Fibroblast of skin of right biceps (primary cell): ENCODE results near the gene THSD7A.

Experiments
- DNase-seq: peaks from one replicate; pipeline ENCODE4 v3.0.0-alpha.2; 2013

THSD7A gene

DNA sequence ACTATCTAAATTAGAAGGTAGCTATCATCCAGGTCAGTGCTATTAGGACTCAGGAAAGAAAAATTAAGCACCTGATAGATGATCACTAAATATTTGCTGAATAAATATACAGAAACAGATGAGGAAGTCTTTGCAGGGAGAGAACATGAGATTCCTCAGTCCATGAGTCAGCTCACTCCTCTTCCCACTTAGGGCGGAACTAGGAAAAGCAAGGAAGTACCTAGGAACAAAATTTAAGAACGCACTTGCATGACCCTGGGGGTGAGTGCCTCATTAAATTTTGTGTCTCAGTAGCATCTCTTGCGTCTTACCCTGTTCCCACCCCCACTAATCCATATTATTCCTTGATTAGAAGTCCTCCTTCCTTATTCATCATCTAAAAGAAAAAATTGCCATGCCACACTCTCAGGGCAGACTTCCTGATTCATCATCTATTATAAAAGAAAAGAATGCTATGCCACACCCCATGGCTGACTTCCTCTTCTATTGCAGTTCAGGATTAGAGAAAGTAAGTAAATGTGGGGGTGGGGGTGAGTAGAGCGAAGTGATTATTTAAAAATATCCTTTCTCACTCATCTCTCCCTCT is 208.8 kb downstream of the THSD7A start:
- peak; percentile 5 for DNase-seq

DNA sequence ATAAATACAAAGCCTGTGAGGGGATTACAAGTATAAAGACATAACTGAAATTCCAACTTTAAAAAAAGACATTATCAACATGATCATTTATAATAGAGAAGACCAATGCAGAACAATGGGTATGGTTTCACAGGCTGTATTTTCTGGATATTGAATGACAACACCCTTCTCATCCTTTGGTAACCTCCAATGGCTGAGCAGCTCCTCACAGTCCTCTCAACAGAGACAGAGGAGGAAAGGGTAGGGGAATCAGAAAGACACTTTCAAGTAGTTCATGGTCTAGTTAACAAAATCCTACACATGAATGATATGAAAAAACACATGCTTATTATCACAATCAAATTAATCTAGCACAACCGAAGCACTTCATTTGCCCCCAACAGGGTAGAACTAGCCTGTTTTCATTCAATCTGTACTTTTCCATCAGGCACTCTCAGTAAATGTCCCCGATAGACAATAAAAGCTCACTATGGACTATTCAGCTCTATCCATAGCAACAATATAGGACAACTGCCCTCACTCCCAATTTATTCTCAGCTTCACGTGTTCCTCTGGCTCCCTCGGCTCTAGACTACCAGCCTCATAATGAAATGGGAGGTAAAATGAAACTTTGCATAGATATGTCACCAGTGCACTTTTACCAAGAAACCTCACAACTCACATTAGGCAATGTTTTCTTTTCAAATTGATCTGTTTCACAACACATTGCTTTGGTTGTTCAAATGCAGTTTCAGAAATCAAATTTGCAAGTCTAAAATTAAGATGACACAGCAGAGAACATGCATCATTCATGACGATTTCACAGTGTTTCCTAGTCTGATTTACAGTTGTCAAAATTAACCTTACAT is 211.4 kb downstream of the THSD7A start:
- no peak for DNase-seq

DNA sequence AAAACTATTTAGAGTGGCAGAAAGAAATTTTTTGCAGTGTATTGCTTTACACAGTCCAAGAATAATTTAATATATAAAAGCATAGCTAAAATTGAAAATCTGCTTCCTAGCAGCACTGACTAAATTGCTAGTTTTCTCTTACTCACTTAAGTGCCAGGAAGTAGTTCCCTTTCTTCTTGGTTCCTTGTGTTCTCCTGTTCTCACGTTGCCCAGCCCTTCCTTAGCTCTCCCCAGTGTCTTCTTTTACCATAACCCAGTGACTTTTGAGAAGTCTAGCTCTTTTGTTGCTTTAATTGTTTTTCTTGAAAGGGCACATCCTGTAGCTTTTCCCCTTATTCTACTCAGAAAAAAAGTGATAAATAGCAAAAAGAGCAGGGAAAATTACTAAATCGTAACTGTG is 215.5 kb downstream of the THSD7A start:
- DNase-seq = no peak

DNA sequence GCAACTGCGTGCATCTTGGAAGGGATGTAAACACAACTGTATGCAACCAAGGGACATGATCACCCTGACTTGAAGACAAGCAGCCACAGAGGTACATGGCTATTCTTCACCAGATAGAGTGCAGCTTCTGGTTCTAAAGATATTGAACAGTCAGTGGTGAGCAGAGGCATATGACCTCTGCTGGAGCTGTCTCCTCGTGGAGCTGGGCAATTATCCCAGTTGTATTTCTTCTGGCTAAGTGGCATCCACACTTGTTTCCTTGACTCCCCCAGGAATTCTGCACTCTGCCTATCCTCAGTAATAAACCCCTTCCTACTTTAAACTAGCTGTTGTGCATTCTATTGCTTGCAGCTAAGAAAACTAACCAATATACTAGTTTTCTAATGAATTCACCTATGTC is 216.8 kb downstream of the THSD7A start:
- DNase-seq = no peak

DNA sequence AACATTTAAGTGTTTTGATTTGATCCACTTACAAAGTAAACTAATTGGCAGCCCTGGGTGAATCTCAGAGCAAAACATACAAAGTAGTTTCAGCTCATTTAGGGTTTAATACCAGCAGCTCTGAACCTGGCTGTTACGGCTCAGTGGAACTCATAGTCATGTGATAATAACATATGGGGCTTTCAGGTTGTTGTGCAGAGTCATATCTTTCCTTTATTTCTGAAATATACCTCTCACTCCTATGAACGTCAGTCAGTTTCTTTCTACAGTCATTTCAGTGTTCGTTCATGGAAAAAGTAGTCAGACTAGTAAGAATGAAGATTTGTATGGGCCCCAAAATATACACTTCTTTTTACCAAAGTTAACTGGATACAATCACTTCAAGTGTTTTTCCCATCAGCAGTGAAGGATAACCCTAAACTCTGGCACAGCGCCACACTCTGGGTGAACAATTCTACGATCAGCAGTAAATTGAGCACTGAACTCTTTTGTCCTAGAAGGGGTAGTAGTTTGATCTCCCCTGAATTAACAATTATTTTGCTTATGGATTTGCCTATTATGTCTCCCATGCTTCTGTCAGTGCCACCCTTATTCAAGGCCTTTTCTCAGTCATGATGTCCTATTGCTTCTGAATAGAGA is 218.6 kb downstream of the THSD7A start:
- no peak for DNase-seq

DNA sequence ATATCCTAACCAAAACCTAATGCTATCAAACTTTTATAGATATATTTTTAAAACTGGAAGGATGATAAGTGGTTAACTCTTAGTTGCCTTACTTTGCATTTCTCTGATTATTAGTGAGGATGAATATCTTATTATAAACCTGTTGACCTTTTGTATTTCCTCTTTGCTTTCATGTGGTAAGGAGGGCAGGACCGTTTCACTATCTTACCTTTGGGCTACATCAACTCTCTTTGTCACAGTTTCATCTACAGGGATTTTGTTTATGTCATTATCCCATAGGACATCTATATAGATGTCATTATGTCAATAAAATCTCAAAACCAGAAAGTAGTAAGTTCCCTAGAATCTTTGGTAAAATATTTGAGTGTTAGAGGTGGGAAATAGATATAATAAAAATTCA is 219.3 kb downstream of the THSD7A start:
- DNase-seq = no peak

DNA sequence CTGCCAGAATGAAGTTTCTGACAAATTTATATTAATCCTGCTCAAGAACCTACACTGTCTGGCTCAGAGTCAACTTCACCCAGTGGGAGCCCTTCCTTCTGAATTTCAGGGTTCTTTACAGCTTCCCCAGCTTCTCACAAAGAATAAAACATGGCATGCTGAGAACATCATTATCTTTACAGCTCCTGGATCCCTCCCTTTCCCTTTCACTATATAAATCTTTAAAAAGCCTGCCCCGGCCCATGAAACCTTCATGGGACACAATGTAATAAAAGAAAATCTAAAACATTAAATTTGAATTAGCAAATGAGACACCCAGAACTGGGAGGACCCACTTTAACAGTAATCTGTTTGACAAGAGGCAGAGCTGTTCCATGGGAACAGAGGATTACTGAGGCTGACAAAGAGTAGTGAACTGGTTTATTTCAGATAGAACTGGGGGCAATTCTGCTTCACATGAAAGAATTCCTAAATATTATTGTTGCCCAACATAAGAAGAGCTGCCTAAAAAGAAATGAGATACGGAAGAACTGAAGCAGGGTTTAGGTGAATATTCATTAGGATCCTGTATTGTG is 222.8 kb downstream of the THSD7A start:
- DNase-seq = no peak

DNA sequence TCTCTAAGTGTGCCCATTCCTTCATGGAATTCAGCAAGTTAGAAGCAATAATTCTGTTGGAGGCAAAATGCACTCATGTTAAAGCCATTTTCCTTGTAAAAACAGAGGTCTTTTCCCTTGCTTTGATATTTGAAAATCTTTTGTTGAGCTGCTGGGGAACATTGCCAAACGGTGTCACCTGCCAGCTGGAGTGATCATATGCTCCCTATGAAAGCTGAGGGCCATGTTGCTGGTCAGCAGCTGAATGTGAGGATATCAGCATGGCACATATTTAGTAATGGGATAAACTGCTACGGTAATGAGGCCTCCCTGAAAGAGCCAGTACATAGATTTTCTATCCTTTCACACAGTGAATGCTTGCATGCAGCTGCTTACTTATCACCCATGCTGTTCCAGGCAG is 224.3 kb downstream of the THSD7A start:
- no peak for DNase-seq

DNA sequence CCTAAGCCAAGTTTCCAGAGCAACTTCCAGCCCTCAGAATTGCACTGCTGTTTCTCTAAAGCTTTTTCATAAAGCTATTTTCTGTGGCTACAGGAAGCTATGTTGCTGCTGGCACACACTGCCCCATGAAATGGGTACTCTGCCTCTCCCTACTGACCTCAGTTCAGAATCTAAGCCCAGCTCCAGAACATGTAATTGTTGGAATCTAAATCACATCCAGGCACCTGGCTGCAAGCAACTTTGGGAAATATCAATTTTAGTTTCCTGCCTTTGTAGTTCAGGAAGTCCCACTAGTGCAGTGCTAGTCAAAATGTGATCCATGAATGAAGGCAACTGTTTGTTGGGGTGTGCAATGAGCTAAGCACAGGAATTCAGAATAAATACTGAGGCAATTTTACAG is 226.2 kb downstream of the THSD7A start:
- no peak for DNase-seq

DNA sequence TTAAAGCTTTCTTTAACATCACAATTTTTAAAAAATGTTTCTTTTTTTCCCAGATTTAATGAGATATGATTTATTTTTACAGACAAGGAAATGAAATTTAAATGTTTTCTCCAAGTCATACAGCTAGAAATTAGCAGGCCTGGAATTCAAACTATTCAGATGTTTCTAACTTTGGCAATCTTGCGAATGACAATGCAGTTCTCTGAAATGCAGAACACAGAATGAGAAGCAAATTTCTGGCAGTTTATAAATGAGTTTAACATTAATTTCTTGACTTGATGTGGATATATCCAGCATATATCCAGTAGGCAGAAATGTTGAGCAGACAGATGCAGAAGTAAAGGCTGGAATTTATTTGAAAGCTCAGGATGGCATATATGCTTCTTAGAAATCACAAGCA is 227.5 kb downstream of the THSD7A start:
- DNase-seq = no peak

DNA sequence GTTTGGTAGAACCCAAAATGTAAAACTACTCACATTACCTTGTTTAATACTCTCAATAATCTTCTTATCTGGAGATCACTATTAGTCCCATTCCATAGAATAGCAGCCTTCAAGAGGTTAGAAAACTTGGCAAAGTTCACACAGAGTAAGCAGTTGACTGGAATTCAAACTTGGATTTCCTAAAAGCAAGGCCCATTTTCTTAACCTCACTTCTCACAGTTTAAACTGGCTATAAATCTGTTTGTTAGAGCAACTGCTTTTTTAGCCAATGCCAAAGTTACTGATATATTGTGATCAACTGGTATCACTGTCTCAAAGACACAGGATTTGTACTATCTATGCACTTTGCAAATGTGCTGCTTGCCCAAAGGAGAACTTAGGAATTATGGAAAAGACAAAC is 230.2 kb downstream of the THSD7A start:
- DNase-seq = no peak

DNA sequence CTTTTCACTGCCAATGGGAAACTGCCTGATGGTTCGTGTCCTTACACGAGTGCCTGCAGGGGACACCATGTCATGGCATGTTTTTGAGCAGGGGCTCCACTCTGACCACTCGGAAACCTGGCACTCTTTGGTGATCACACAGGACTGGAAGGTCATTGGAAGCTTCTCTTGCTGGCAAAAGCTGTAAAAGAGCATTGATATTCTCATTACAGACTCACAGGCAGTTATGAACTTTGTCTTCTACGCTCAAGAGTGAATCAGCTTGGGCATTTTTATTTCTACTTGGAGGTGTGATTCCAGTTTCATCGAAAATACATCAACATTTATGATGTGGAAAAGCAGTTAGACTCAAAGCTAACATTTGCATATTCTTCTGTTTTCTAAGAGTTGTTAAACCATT is 238.7 kb downstream of the THSD7A start:
- no peak for DNase-seq

DNA sequence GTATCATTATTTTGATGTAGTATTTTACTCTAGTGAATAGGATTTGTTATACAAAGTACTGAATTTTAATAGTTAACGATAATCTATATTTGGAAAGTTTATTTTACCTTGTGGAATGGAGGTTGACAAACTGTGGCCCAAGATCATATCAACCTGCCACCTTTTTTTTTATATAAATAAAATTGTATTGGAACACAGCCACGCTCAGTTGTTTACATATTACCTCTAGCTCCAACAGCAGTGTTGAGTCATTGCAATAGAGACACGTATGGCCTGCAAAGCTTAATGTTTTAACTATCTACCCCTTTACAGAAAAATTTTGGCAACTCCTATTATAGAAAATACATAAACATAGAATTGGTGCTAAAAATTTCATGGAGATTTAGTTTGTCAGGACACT is 239.3 kb downstream of the THSD7A start:
- no peak for DNase-seq

DNA sequence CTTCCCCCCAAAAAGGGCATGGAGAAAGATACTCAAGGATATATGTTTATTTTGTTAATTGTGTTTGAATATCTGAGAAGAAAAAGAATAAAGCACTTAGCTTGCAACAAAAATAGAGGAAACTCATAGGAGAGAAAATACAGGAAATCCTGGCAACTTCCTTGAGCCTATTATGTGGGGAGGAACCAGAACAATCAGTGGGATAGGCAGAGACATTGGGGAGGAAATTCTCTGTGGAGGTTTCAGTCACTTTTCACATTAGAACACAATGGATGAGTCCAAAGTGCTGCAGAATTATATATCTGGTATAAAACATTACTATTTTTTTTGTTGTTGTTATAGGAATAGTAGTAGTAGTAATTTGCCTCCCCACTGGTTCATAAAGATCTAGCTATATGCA is 240.1 kb downstream of the THSD7A start:
- DNase-seq = no peak

DNA sequence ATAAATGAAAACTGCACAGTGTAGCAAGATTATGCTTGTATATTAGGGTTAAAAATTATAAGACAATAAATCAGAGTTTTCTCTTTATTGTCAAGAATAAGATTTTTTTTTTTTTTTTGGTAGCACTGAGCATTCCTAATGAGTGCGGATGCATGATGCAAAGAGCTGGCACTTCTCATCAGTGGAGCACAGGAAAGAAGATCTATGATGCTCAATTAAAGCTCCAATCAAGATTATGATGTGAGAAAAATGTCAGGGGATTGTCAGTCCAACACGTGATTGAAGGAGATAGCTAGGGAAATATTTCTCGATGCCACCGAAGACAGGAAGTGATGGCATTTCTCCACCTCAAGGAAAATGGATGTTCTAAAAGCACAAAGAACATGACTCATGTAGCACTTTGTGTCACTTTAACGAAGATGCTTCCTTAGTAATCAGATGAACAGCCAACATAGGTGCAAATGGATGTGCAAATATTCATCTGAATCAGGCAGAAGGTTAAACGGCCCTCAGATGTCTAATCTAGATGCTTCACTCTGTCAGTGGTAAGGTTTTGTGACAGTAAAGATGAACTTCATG is 240.9 kb downstream of the THSD7A start:
- no peak for DNase-seq

DNA sequence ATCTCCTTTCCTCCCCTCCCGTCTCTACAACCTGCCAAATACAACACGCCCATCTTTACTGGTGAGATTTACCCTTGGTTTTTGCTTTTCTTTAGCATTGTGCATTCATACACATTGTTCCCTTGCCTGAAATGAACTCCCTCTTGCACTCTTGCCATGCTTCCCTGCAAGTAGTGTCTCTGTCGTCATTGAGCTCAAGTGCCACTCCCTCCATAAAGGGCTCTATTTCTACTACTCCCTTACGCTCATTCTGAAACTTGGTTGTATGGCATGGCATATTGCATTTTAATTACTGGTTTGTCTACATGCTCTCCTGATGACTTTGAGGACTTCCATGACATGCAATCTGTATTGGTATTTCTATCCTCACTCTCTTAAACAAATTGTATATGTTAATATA is 242.7 kb downstream of the THSD7A start:
- DNase-seq = no peak

DNA sequence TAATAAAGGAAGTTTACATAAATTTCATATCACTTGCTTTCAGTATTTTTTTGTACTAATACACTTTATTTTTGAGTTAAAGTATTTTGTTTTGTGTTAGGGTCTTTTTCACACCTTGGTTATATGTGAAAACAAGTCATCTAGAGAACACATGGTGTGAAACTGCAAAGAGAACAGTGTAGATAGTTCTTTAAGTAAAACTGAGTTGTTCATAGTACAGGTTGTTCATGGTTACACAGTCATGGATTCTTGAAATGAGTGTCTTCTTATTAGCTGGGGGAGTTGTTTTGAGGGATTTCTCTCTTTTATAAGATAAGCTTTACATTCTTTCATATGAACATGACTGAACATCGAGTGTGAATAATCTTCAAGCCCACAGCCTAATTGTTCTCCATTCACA is 244.2 kb downstream of the THSD7A start:
- DNase-seq = no peak

DNA sequence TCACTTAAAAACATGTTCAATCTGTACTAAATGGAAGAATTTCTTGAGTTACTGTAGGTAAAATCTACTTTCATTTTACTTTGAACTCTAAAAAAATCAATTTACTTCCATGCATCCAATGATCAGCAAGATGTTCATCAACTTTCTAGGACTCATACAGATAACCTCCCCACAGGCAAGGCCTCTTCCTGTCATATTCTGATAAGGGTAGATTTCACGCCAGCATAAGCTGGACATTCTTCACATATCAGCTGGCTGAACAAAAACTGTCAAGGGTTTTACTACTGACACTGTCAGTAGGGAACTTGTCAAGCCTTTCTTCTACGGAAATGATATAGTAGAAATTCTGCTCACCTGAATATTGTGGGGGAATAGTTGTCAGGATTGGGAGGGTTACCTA is 244.9 kb downstream of the THSD7A start:
- no peak for DNase-seq

DNA sequence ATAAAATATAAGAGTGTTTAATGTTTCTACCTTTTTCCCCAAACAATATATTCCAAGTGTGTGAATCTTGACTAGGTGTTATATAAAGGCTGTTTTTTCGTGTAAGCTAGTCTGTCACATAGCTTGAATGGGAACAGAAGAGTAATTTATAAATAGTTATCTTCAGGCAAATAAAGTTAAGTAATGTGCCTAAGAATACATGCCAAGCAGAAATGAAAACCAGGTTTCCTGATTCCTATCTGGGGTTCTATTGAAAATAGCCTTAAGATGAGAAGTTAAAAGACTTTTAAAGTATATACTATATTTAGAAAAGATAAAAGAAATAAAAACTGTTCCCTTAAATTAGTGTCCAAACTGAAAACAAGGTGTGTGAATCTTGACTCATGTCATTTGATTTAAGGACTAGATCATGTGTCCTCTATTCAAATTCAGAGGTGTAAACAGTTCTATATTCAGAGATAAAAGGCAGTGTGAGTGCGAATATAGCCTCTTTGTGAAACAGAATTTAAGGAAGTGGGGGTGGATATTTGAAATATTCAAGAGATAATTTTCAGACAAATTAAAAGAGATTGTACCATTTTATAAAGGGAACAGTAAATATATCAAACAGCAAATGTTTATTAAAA is 247.5 kb downstream of the THSD7A start:
- DNase-seq = no peak

DNA sequence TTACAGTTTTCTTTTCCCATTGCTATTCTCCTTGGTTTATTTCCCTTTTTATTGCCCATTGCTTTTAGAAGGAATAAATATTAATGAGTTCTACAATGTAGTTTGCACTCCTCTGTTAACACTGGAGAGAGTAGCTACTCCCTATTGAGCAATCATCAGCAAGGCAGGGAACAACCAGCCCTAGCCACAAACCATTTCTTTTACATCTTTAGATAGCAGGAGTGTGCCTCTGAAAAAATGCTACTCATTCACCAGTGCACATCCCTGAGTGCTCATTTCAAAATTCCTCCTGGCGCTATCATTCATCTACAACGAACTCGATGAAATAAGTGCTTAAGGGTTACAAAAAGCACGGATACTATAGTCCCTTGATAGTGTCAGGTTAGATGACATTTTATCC is 252.9 kb downstream of the THSD7A start:
- DNase-seq = no peak

DNA sequence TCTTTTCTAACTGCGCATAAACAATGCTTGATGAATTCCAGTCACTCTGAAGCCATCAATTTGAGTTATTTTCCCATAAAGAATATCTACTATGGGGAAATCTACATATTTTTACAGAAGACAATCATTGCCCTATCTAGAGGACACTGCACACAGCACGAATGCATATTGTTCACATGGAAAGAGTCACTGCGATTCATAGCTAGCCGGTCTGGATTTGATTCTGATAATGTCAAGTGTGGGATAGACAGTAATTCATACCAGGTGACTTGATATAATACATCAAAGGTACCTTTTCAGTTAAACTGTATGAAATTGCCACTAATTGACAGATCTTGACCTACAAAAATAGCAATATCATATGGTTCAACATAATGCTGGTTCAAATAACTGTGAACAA is 255.7 kb downstream of the THSD7A start:
- DNase-seq = no peak

DNA sequence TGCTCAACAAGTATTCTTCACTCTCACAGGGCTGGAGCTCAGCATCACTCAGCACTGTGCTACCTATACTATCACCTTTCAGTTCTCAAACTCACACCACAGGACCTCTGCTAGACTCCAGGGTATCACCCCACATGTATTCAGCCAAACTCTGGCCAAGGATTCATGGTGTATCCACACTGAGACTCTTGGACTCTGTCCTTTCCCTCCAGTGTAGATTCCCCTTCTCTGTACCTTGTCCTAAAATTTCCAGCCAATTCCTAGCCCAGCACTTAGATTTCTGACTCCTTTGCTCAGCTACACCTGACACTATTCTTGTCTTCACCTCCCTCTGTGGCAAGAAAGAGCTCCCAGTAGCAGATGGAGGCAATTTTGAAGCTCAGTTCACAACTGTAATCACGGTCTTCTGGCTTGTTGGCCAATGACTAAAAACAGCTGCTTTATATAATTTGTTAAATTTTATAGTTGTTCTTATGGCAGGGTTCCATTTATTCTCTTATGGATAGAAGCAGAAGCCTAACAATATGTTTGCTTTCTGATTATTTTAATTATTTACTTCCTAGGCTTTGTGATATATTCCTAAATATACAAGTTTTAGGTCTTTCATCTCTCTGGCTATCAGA is 258.8 kb downstream of the THSD7A start:
- DNase-seq = no peak
